Tibial artery (tissue), 4 donors: ENCODE measurements around the gene ZBTB46.

Experiments used
- DNase-seq, 2 donors: peaks; one replicate each; pipeline ENCODE4 v3.0.0-alpha.2; 2019
- H3K27ac ChIP-seq, 2 donors: fragments of 200-600 bp; sonication (generic) in 1 of 2; 1 replicate in 1 of 2; 2 replicates in 1 of 2; pipeline ENCODE4 v1.5.1; 2018 to 2019; ENCODE audit warnings: mild to moderate bottlenecking in 1 of 2
- H3K27me3 ChIP-seq, 2 donors: fragments of 200-600 bp; sonication (generic) in 1 of 2; one replicate each; pipeline versions ENCODE4 v1.5.1 to v1.6.0; 2016 to 2019
- H3K36me3 ChIP-seq, 3 donors: fragments of 200-600 bp; sonication (generic) in 2 of 3; one replicate each; pipeline ENCODE4 v1.5.1; 2016 to 2019; ENCODE audit warnings: mild to moderate bottlenecking in 2 of 3
- H3K4me1 ChIP-seq, 4 donors: fragments of 200-600 bp; sonication (generic) in 2 of 4; 1 replicate in 3 of 4; 2 replicates in 1 of 4; pipeline ENCODE4 v1.5.1; 2016 to 2019
- H3K4me3 ChIP-seq, 2 donors: fragments of 200-600 bp; sonication (generic) in 1 of 2; 1 replicate in 1 of 2; 2 replicates in 1 of 2; pipeline ENCODE4 v1.5.1; 2018 to 2019; ENCODE audit warnings: mild to moderate bottlenecking in 2 of 2
- H3K9me3 ChIP-seq, 3 donors: fragments of 200-600 bp; sonication (generic) in 1 of 3; one replicate each; pipeline ENCODE4 v1.5.1; 2016 to 2019
- CTCF ChIP-seq, 2 experiments: fragments of 200-600 bp in 1 of 2; fragments of 450-650 bp in 1 of 2; IDR thresholded peaks; one replicate each; pipeline ENCODE4 v1.5.1; 2017 to 2019; ENCODE audit warnings: antibody characterized with exemption in 2 of 2, mild to moderate bottlenecking in 1 of 2, moderate library complexity in 1 of 2
- intact Hi-C: fragments of 100-400 bp; cut with DNase I; formaldehyde crosslinking; loops from one replicate; pipeline ENCODE4 v1.15.0; 2023; ENCODE audit warnings: low total_unique reads

ZBTB46 gene

GRCh38 chr20:63708301-63709148 lies 122.5 kb downstream of the ZBTB46 start:
- Histone ChIP-seq H3K4me3 (peak overlapping the region; percentile 82 to 83), H3K27me3 (no peaks in the 10 kb centered on the region), H3K36me3 (peaks cover 40 to 75% (median 50%) of the 10 kb centered on the region in 3 donors), H3K4me1 (peaks cover 0 to 40% (median 28%) of the 10 kb centered on the region in 4 donors), H3K9me3 (no peaks in the 10 kb centered on the region), H3K27ac (peak overlapping the region; percentile 76 to 86)
- peak in 1 of 2 donors; percentile 66 for DNase-seq
- intact Hi-C loops = loop anchor here (5.0 kb wide), 2 partner anchors 51 to 81 kb away; partner anchors contain the start of genes GMEB2 and RTEL1
- TF ChIP-seq CTCF (IDR thresholded peaks at IDR 0.05) = no peak

- Histone ChIP-seq H3K36me3 (peaks cover 34 to 75% (median 50%) of the 10 kb centered on the region in 3 donors), H3K27ac (peak within 1 kb of the TSS; percentile 76 to 86), H3K9me3 (no peaks in the 10 kb centered on the region), H3K27me3 (no peaks in the 10 kb centered on the region), H3K4me1 (peaks cover 0 to 40% (median 28%) of the 10 kb centered on the region in 4 donors), H3K4me3 (peak within 1 kb of the TSS; percentile 82 to 83)
- DNase-seq = peak; percentile 85 to 93
- no peak for TF ChIP-seq CTCF (IDR thresholded peaks at IDR 0.05)
- intact Hi-C loops = loop anchor here (5.0 kb wide), 2 partner anchors 50 to 80 kb away; partner anchors contain the start of genes GMEB2 and RTEL1
These were observed 123.3 kb downstream of the ZBTB46 start, which contains the start of the genes ARFRP1 and ZGPAT for GRCh38 chr20:63707558-63708300. TSS of gene ARFRP1 (minus strand) at chr20:63707976. CDS start at chr20:63707091, 885 bp downstream. TSS of gene ZGPAT (plus strand) at chr20:63708039. CDS start at chr20:63708581, 542 bp downstream.

GRCh38 chr20:63706852-63707557 lies 124.1 kb downstream of the ZBTB46 start:
- DNase-seq = peak in 1 of 2 donors; percentile 74
- intact Hi-C loops = loop anchor here (5.0 kb wide), 2 partner anchors 50 to 80 kb away; partner anchors contain the start of genes GMEB2 and RTEL1
- peaks cover 27 to 70% (median 42%) of the 10 kb centered on the region in 3 donors for H3K36me3 ChIP-seq
- no peaks in the 10 kb centered on the region for H3K9me3 ChIP-seq
- H3K4me3 ChIP-seq = peak overlapping the region; percentile 82 to 83
- H3K27me3 ChIP-seq = no peaks in the 10 kb centered on the region
- peak overlapping the region; percentile 76 to 86 for H3K27ac ChIP-seq
- peaks cover 0 to 40% (median 28%) of the 10 kb centered on the region in 4 donors for H3K4me1 ChIP-seq
- no peak for TF ChIP-seq CTCF (IDR thresholded peaks at IDR 0.05)

GRCh38 chr20:63706027-63706695 lies 124.9 kb downstream of the ZBTB46 start:
- H3K27me3 ChIP-seq = no peaks in the 10 kb centered on the region
- H3K36me3 ChIP-seq = peaks cover 21 to 69% (median 34%) of the 10 kb centered on the region in 3 donors
- peaks cover 0 to 38% (median 28%) of the 10 kb centered on the region in 4 donors for H3K4me1 ChIP-seq
- DNase-seq = peak in 1 of 2 donors; percentile 53
- H3K27ac ChIP-seq = peak overlapping the region in 1 of 2 donors; percentile 76
- peak overlapping the region in 1 of 2 donors; percentile 82 for H3K4me3 ChIP-seq
- H3K9me3 ChIP-seq = no peaks in the 10 kb centered on the region
- intact Hi-C loops = loop anchor here (5.0 kb wide), 2 partner anchors 49 to 79 kb away; partner anchors contain the start of genes GMEB2 and RTEL1
- no peak for TF ChIP-seq CTCF (IDR thresholded peaks at IDR 0.05)
